Effector memory CD8-positive, alpha-beta T cell (primary cell): ENCODE results near the gene XPNPEP1.

Experiments
- ATAC-seq: fragments of 150-1000 bp; cut with Tn5 transposase; replicated peaks from 2 replicates; pipeline ENCODE4 v1.10.0; 2021; ENCODE audit warnings: mild to moderate bottlenecking, moderate library complexity
- DNase-seq, 3 experiments: peaks; one replicate each; pipeline ENCODE4 v3.0.0; 2021
- H3K27ac Mint-ChIP-seq, 2 donors: one replicate each; pipeline ENCODE4 v1.8.0; 2022; ENCODE audit warnings: mild to moderate bottlenecking in 2 of 2, mixed read lengths in 2 of 2, moderate library complexity in 2 of 2
- H3K27me3 Mint-ChIP-seq, 2 donors: one replicate each; pipeline ENCODE4 v1.8.0; 2022; ENCODE audit warnings: mixed read lengths in 2 of 2
- H3K36me3 Mint-ChIP-seq: one replicate; pipeline ENCODE4 v1.8.0; 2022; ENCODE audit warnings: mild to moderate bottlenecking, moderate library complexity, mixed read lengths; ENCODE audit not compliant: insufficient read depth
- H3K4me1 Mint-ChIP-seq, 2 donors: one replicate each; pipeline ENCODE4 v1.8.0; 2022; ENCODE audit warnings: low read depth in 2 of 2, mixed read lengths in 2 of 2
- H3K4me3 Mint-ChIP-seq, 2 donors: one replicate each; pipeline ENCODE4 v1.8.0; 2022; ENCODE audit warnings: mild to moderate bottlenecking in 2 of 2, mixed read lengths in 2 of 2, moderate library complexity in 2 of 2
- H3K9me3 Mint-ChIP-seq, 2 donors: one replicate each; pipeline ENCODE4 v1.8.0; 2022; ENCODE audit warnings: mixed read lengths in 2 of 2
- total RNA-seq, 9 experiments: gene quantifications; one replicate each; lab custom pipeline; 2026; lab: John Stamatoyannopoulos, UW

The XPNPEP1 gene
- total RNA-seq, result 63.1 to 92.6 (median 79.9) reads per million in 9 experiments

- H3K36me3 Mint-ChIP-seq, result no peaks in the 10 kb centered on the region
- H3K4me1 Mint-ChIP-seq, result peaks cover 43 to 53% of the 10 kb centered on the region in 2 donors
- ATAC-seq, result peak; percentile 94
Measured at GRCh38 chr10:109922976-109923921, at the start of gene XPNPEP1. TSS of gene XPNPEP1 (minus strand) at chr10:109923511. CDS start at chr10:109923433, 78 bp downstream.

GRCh38 chr10:109972372-109973001 is 49.2 kb upstream of the XPNPEP1 start:
- Mint-ChIP-seq H3K9me3 (no peaks in the 10 kb centered on the region), H3K4me3 (no peak overlapping the region), H3K4me1 (no peaks in the 10 kb centered on the region), H3K27me3 (peaks cover 0 to 17% of the 10 kb centered on the region in 2 donors), H3K36me3 (peaks cover 3% of the 10 kb centered on the region), H3K27ac (no peak overlapping the region)
- ATAC-seq (no peak), DNase-seq (no peak)

More at GRCh38 chr10:109922976-109923921, at the start of gene XPNPEP1:
- peak; percentile 71 to 79 (median 77) for DNase-seq
- Mint-ChIP-seq H3K27me3 (no peaks in the 10 kb centered on the region), H3K9me3 (no peaks in the 10 kb centered on the region), H3K4me3 (peak within 1 kb of the TSS; percentile 86 to 87), H3K27ac (peak within 1 kb of the TSS; percentile 94 to 96)

- Mint-ChIP-seq H3K27me3 (peaks cover 0 to 17% of the 10 kb centered on the region in 2 donors), H3K27ac (no peak overlapping the region), H3K4me1 (no peaks in the 10 kb centered on the region), H3K36me3 (peaks cover 3% of the 10 kb centered on the region), H3K4me3 (no peak overlapping the region), H3K9me3 (no peaks in the 10 kb centered on the region)
- DNase-seq, result no peak
- no peak for ATAC-seq
Measured at GRCh38 chr10:109971634-109972033, 48.3 kb upstream of the XPNPEP1 start.

- no peak for ATAC-seq
- no peaks in the 10 kb centered on the region for H3K4me1 Mint-ChIP-seq
- H3K9me3 Mint-ChIP-seq, result no peaks in the 10 kb centered on the region
- H3K4me3 Mint-ChIP-seq, result no peak overlapping the region
- H3K36me3 Mint-ChIP-seq, result peaks cover 3% of the 10 kb centered on the region
- H3K27me3 Mint-ChIP-seq, result peaks cover 0 to 17% of the 10 kb centered on the region in 2 donors
- no peak for DNase-seq
- no peak overlapping the region for H3K27ac Mint-ChIP-seq
Measured at GRCh38 chr10:109969760-109970346, 46.5 kb upstream of the XPNPEP1 start.

GRCh38 chr10:109968953-109969759 is 45.8 kb upstream of the XPNPEP1 start:
- H3K4me3 Mint-ChIP-seq, result no peak overlapping the region
- no peaks in the 10 kb centered on the region for H3K9me3 Mint-ChIP-seq
- DNase-seq (no peak), ATAC-seq (no peak)
- peaks cover 0 to 17% of the 10 kb centered on the region in 2 donors for H3K27me3 Mint-ChIP-seq
- no peak overlapping the region for H3K27ac Mint-ChIP-seq
- H3K36me3 Mint-ChIP-seq, result peaks cover under 1% of the 10 kb centered on the region
- H3K4me1 Mint-ChIP-seq, result no peaks in the 10 kb centered on the region

GRCh38 chr10:109967739-109968088 is 44.4 kb upstream of the XPNPEP1 start:
- peaks cover 0 to 17% of the 10 kb centered on the region in 2 donors for H3K27me3 Mint-ChIP-seq
- no peak for DNase-seq
- no peaks in the 10 kb centered on the region for H3K36me3 Mint-ChIP-seq
- H3K4me1 Mint-ChIP-seq, result no peaks in the 10 kb centered on the region
- H3K9me3 Mint-ChIP-seq, result no peaks in the 10 kb centered on the region
- ATAC-seq, result no peak
- H3K4me3 Mint-ChIP-seq, result no peak overlapping the region
- H3K27ac Mint-ChIP-seq, result no peak overlapping the region

- Mint-ChIP-seq H3K4me3 (no peak overlapping the region), H3K4me1 (no peaks in the 10 kb centered on the region), H3K27ac (no peak overlapping the region), H3K27me3 (peaks cover 0 to 15% of the 10 kb centered on the region in 2 donors), H3K36me3 (no peaks in the 10 kb centered on the region), H3K9me3 (no peaks in the 10 kb centered on the region)
- no peak for DNase-seq
- no peak for ATAC-seq
Measured at GRCh38 chr10:109966961-109967738, 43.8 kb upstream of the XPNPEP1 start.

GRCh38 chr10:109964318-109964717 is 41.0 kb upstream of the XPNPEP1 start:
- no peak overlapping the region for H3K4me3 Mint-ChIP-seq

GRCh38 chr10:109963439-109963838 is 40.1 kb upstream of the XPNPEP1 start:
- no peaks in the 10 kb centered on the region for H3K27me3 Mint-ChIP-seq
- H3K4me3 Mint-ChIP-seq, result no peak overlapping the region
- ATAC-seq, result no peak

More at GRCh38 chr10:109964318-109964717, 41.0 kb upstream of the XPNPEP1 start:
- H3K4me1 Mint-ChIP-seq, result no peaks in the 10 kb centered on the region
- H3K9me3 Mint-ChIP-seq, result no peaks in the 10 kb centered on the region
- H3K36me3 Mint-ChIP-seq, result no peaks in the 10 kb centered on the region
- no peak for DNase-seq
- H3K27me3 Mint-ChIP-seq, result peaks cover 0 to 8% of the 10 kb centered on the region in 2 donors
- no peak overlapping the region for H3K27ac Mint-ChIP-seq
- no peak for ATAC-seq

GRCh38 chr10:109962247-109962646 is 38.9 kb upstream of the XPNPEP1 start:
- Mint-ChIP-seq H3K4me3 (no peak overlapping the region), H3K27ac (no peak overlapping the region), H3K36me3 (no peaks in the 10 kb centered on the region), H3K9me3 (no peaks in the 10 kb centered on the region), H3K4me1 (no peaks in the 10 kb centered on the region), H3K27me3 (no peaks in the 10 kb centered on the region)
- no peak for ATAC-seq
- DNase-seq, result no peak

More at GRCh38 chr10:109963439-109963838, 40.1 kb upstream of the XPNPEP1 start:
- no peak for DNase-seq
- no peaks in the 10 kb centered on the region for H3K9me3 Mint-ChIP-seq
- H3K4me1 Mint-ChIP-seq, result no peaks in the 10 kb centered on the region
- H3K36me3 Mint-ChIP-seq, result no peaks in the 10 kb centered on the region
- no peak overlapping the region for H3K27ac Mint-ChIP-seq

GRCh38 chr10:109961174-109962001 is 38.1 kb upstream of the XPNPEP1 start:
- H3K36me3 Mint-ChIP-seq, result no peaks in the 10 kb centered on the region
- no peak for ATAC-seq
- DNase-seq, result no peak
- H3K4me1 Mint-ChIP-seq, result peaks cover 2 to 4% of the 10 kb centered on the region in 2 donors
- H3K9me3 Mint-ChIP-seq, result no peaks in the 10 kb centered on the region
- no peak overlapping the region for H3K27ac Mint-ChIP-seq
- H3K27me3 Mint-ChIP-seq, result no peaks in the 10 kb centered on the region
- no peak overlapping the region for H3K4me3 Mint-ChIP-seq

- no peak for DNase-seq
- Mint-ChIP-seq H3K9me3 (no peaks in the 10 kb centered on the region), H3K4me3 (no peak overlapping the region), H3K27me3 (no peaks in the 10 kb centered on the region), H3K27ac (no peak overlapping the region), H3K4me1 (peaks cover 4% of the 10 kb centered on the region in 2 donors), H3K36me3 (no peaks in the 10 kb centered on the region)
- ATAC-seq, result no peak
Measured at GRCh38 chr10:109960682-109961081, 37.4 kb upstream of the XPNPEP1 start.
